GM18507 (cell line): ENCODE data around the gene FOXO1.

Source experiments
- DNase-seq: peaks from one replicate; pipeline ENCODE4 v3.0.0; 2011; ENCODE audit warnings: low read depth; ENCODE audit not compliant: insufficient read length; ENCODE audit errors: extremely low spot score
- FAIRE-seq: peaks from 2 replicates; lab custom pipeline; 2011; peaks lifted over from hg19 to GRCh38; lab: Jason Lieb, UNC

FOXO1 gene

DNA sequence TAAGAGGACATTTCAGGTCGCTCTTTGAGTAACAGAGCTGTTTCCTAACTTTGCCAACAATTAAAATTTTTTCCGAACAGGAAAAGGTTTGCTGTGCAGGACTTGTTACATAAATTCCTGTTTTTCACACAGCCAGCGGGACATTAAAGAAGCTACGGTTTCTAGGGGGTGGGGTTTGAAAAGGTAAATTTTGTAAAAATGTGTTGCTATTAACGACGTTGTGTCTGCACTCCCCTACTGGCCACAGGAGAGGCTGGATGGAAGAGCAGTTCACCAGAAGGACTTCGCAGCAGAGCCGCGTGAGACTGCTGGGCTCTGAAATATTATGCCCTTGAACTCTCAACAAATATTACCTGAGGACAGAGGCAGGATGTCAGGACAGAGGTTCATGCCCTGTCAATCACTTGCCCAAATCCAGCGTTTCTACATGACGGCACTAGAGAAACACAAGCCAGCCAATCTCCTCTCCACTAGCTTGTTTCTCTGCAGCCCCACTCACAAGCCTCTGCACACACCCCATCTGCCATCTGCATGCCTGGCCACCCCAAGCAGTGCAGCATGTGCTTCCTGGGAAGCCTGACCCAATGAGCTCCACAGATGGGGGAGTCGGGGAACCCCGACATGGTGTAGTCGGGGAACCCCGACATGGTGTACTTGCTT, 102.0 kb downstream of the FOXO1 start:
- FAIRE-seq: no peak
- DNase-seq: no peak

DNA sequence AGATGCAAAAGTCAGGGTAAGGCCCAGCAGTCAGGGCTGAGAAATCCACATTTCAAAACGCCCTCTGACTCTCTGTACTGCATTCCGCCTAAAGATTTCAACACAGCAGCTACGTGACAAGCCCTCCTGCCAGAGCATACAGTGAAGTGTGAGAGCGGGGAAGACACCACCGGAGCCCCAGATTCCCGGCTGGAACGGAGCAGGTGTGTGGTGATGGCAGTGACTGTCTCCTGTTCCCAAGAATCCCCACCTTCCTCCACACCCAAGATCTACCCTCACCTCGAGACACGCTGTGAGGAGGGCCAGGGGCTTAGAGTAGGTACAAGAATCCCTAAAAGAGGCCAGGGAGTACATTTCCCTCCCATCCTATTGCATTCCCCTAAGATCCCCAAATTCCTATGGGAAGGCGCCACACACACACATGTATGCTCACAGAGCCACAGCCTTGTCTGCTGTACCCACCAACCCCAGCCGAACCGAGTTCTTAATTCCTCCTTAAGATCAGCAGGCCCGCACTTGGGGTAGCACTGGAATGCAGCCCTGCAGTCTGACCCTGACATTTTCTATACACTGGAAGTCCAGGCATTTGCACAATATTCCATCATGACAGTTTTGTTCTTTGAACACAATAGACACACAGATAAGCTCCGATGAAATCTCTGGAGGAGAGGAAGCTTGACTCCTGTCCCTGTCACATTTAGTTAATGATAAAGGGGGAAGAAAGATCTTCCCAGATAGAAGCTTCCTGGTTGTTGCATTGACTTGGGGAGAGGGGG, 102.9 kb downstream of the FOXO1 start:
- FAIRE-seq (no peak), DNase-seq (no peak)

DNA sequence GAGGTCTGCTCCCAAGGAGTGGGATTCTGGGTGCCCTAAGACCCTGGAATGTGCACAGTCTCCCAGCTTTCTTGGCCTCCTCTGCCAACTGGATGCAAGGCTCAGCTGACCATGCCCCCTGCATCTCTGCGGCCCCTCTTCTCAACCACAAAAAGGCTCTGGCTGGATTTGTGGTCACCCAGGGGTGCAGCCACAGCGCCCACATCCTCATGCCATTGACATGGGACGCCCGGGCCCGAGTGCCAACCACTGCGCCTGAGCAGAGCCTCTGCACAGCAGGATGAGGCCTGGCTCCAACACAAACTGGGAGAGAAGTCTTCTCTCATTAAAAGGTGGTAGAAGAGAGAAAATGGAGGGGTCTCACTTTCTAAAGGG, 103.5 kb downstream of the FOXO1 start:
- FAIRE-seq: no peak
- no peak for DNase-seq

DNA sequence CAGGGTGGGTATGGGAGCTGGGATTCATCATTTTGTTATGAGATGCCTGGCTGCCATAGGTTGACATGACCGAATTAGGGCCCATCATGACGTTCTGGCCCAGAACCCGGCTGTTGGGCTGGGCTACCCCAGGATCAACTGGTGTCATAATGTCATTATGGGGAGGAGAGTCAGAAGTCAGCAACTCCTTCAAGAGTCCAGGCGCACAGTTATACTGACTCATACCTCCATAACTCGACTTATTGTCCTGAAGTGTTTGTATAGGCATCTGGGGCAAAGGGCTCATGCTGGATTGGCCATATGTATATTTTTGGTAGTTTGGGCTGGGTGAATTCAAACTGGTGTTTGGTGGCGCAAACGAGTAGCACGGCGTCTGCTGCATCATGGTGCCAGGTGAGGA, 106.5 kb downstream of the FOXO1 start:
- FAIRE-seq (no peak), DNase-seq (no peak)

DNA sequence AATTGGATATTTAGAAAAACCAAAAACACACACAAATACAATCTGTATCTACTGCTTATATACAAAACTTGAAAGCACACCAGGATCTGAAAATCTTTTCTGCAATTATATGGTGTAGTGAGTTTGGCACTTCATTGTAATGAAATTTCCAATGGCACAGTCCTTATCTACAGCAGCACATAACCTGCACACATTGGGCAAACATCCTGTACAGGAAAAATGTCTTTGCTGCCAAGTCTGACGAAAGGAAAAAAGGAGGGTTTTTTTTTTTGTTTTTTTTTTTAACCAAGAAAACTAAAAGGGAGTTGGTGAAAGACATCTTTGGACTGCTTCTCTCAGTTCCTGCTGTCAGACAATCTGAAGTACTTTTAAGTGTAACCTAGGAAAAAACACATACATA, 107.8 kb downstream of the FOXO1 start:
- no peak for FAIRE-seq
- DNase-seq: no peak

DNA sequence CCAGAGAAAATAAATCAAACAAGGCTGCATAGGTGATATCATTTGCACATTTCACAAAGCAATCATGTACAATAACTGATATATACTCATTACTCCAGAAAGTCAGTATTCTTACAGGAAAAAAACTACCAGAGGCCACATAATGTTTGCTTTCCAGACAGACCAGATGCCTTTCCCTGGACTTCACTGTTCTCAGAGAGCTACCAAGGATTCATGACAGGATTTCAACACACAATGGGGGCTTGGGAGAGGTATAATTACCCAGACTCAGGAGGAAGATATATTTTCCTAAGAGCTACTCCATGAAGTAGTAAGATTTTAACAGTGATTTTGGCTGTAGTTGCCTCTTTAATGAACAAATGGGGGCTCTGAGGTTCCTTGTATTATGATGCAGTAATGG, 110.0 kb downstream of the FOXO1 start:
- DNase-seq: no peak

DNA sequence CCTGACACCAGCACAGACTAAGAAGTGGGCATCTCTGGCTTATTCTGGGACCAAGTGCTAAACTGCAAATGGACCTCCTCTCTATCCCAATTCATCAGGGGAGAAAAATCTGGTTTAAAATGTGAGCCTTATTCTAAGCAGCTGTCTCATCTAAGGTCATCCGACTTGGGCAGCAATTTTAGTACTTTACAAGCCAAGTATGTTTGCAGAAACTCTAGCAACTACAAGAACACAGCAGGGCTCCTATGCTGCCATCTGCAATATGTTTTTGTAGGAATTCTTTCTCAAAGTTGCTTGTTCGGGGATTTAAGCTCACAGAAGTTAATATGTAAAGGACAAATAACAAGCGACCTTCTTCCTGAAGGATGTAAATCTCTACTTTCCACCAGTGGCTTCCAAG, 113.1 kb downstream of the FOXO1 start:
- DNase-seq: no peak
- no peak for FAIRE-seq

More for the DNA sequence above, 110.0 kb downstream of the FOXO1 start:
- no peak for FAIRE-seq

DNA sequence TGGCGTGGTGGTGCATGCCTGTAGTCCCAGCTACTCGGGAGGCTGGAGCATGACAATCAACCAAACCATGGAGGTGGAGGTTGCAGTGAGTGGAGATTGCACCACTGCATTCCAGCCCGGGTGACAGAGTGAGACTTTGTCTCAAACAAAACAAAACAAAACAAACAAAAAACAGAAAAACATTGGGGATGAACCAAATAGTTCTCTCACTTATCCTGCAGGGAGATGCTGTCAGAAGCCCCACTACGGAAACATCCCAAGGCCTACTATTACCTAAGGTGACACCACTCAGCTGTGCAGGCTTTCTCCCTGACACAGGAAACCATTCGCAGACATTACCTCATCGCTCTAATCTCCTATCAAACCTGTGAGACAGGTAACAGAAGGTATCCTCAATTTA, 113.5 kb downstream of the FOXO1 start:
- no peak for FAIRE-seq
- no peak for DNase-seq

DNA sequence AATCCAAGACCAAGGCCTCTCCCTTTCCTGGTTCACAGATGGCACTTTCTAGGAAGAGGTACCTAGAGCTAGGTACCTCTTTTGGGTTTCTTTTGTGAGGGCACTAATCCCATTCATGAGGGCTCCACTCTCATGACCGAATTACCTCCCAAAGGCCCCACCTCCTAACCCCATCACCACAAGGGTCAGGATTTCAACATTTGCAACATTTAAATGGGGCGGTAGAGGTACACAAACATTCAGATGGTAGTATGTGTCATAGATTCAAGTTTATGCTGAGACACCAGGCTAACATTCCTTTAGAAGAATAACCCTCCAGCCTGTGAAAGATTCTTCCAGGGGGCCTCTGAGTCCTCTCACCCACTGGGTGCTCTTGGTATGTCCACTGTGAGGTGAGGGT, 116.3 kb downstream of the FOXO1 start:
- DNase-seq (no peak), FAIRE-seq (no peak)

DNA sequence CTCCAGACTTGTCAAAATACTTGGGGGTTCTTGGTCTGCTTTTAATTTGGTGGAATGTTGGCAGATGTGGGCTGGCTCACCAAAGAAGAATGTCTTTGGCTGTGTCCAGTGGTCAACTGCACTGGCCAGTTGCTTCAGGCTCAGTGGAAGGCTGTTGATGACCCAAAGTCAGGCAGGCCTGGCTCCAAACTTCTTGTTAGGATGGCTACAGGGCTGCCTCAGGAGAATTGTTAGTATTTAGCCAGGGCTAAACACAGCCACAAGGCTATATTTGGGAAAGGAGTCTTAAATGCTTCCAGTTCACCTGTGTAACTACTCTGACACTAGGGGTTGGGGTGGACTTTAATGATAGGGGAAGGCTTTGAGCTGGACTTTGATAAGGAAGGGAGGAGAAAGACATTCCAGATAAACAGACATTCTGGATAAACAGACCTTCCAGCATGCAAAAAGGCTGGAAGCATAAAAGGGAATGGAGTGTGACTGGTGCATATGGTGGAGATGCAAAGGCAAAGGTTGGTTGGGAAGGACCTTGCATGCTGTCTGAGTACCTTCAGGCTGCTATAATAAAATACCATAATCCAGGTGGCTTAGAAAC, 116.8 kb downstream of the FOXO1 start:
- DNase-seq (no peak), FAIRE-seq (no peak)

DNA sequence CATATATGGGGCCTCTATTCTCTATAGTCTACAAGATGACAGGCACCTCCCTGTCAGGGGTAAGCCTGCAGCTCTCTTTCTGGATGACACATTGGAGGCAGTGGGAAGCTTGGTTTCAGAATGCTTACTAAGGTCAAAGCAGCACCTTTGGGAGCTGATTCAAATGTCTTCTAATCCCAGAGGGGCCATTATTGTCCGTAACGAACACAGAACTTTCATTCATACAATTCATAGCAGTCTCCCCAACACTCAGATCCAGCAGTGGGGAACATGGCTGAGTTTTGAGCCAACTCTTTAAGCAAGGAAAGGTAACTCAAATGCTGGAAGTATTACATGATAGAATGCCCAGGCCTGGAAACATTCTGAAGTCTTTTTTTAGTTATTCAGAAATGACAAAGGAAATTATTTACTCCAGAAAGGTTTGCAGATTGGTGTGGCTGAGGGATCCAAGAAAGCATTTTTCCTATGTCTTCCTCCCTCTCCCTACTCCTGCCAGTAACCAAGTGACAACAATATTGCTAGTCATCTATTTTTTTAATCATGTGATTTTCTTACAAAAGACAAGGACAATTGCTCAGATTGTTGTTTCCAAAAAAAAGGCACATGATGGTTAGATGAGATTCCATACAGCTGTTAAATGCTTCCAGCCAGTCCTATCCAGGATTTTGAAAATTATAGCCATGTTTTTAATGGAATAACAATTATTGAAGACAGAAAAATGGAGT, 118.7 kb downstream of the FOXO1 start:
- no peak for DNase-seq
- FAIRE-seq: no peak

DNA sequence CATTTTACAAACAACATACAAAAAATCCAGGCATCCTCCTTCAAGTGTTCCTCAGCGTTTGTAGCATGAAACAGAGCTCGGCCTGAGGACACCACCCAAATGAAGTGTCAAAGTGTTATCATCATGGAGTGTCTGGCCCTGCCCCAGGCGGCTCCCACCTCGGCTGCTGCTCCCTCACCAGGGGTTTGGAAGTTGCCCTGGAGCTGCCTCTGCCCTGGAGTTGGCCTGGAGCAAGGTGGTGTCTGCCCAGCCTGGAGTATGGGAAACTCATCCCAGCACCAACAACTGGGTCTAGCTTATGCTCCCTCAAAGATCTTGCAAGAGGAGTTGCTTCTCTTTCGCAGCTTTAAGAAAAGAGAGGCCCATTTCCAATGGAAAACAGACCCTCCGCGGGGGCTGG, 120.4 kb downstream of the FOXO1 start:
- DNase-seq (no peak), FAIRE-seq (no peak)

DNA sequence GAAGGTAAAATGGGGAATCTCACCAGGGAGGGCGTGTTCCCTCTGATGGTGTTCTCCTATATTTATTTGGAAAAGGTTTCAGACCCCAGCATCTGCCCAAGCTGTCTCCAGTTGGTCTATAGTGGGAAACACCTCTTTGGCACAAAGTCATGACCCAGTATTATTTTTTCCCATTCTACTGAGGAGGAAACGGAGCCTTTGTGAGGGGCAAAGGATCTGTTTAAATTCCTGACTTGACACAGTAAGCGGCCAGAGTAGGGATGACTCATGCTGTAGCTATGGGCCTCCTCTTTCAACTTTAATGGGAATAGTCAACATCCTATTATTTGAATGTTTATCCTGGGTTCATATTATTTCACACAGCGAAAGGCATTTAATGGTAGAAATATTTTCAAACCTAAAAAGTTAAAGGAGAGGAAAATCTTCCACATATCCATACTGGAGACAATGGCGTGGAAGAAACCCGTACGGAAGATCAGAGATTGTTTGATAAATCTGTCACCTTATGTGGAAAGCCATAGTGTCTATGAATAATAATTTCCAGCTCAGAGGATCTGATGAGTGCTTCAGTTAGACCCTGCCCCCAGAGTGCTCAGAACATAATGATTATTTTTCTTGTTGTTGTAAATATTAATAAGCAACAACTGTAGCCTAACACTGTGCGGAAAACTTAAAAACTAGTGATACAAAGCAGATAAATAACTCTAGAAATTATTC, 126.0 kb downstream of the FOXO1 start:
- FAIRE-seq (no peak), DNase-seq (no peak)

DNA sequence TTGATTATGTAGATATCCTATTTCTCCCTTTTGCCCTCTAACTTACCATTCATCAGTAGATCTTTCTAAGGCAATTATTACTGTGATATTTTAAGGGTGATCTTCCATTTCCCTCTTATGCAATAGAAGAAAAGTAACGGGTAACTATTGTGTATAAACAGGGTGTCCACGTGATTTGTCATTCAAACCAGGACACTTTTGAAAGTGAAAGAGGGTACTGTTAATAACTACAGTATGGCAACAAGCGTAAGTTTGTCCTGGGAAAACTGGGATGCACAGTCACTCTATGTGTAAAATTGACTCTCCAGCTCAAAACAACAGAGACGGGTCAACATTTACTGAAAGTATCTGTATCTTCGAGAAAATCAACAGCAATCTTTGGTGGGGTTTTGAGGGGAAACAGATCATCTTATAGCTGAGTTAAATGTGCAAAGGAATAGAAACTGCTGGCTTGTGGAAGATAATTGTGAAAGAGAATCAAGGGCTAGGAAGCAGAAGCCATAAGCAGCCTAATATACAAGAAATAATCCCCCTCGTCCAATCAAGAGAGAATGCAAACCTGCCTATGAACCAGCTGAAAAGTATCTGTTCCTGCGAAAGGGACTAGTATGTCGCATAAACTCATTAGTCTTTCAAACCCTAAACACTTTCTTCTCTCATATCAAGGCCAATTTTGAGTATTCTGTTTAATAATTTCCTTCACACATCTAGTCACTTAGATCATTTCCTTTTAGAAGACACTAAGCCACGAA, 126.7 kb downstream of the FOXO1 start:
- no peak for FAIRE-seq

DNA sequence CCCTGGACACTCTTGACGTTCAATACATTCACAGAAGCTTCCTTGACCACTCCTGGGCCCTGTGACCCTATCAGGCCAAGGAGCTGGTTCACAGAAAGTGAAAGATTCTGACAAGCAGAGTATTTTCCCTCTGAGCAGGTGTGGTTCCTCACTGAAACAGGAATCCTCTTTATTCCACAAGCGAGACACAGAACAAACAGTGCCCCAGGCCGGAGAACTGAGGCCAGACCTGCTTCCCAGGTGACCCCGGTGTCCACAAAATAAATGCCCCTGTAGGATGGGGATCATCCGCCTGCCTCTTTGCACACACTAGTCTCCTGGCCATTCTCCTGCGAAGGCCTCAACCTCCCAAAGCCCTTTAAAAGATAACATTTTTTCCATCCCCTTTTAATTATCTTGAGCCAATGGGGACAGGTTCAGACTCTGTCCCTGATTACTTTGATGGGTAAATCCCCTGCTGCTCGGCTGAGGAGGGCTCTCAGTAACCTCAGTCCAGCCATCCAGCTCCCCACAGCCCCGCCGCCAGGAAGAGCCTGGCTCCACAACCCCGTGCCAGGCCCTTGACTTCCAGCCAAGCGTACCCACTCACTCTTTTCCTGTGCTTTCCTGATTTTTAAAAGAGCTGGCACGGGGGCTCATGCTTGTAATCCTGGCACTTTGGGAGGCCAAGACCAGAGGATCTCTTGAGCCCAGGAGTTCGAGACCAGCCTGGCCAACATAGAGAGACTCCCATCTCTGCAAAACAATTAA, 129.1 kb downstream of the FOXO1 start:
- FAIRE-seq: no peak
- no peak for DNase-seq

More for the DNA sequence above, 126.7 kb downstream of the FOXO1 start:
- no peak for DNase-seq

DNA sequence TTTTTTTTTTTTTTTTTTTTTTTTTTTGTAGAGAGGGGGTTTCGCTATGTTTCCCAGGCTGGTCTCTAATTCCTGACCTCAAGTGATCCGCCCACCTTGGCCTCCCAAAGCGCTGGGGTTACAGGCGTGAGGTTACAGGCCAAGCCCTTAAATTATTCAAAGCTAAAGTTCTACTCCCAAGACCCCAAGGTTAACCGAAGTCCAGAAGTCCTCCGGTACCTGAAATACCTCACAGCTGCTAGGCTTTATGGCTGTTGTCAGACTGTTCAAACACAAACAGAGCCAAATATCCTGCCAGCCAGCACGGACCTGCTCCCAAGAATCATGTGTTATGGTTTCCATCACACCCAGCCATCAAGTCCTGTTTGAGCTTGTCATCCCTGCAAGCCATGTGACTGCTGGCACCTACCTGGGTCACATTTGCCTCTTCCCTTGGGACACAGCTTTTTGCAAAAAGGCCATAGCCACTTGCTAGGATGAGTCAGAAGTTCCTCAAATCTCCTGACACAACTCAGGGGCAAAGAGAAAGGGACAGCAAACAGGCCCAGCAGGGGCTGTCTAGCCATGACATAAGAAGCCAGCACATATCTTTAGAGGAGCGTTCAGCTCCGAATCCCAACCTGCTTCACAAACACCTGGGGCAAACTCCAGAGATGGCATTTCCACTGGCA, 129.9 kb downstream of the FOXO1 start:
- FAIRE-seq: no peak
- no peak for DNase-seq

DNA sequence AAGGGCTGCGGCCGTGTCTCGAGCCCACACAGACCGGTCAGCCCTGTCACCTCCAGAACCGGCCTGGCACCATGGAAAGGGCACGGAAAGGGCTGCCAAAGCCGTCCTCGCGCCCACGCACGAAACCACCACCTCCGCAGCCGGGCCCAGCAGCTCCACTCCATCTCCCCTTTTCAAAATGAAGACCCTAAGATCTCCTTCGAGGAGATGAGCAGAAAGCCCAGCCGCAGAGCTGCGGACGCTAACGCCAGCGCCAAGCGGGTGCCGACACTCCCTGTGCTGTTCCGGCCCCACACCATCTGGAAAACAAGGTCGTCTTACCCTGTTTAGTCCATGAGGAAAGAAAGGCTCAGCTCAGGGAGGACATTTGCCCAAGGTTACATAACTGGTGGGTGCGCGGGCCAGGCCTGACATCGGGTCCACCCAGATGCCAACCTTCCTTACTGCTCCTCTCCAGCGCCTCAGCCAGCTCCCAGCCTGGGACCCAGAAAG, 131.1 kb downstream of the FOXO1 start:
- DNase-seq (no peak), FAIRE-seq (no peak)

DNA sequence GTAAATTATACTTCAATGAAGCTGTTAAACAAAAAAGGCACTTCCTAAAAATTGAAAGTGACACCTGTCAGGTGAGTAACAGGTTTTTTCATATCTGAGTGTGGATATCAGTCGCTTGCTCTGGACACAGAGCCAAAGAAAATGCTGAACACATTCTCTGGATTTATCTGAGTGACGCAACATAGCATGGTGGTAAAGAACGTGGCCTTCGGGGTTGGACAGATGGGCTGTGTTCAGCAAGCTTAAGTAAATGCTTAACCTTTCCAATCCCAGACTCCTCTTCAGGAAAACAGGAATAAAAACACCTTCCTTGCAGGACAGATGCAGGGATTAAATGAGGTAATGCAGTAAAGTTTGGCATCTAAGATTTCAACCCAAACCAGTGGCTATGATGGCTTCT, 132.0 kb downstream of the FOXO1 start:
- no peak for DNase-seq
- FAIRE-seq: no peak
